ENCODE results near the gene NPHP4.

DNA sequence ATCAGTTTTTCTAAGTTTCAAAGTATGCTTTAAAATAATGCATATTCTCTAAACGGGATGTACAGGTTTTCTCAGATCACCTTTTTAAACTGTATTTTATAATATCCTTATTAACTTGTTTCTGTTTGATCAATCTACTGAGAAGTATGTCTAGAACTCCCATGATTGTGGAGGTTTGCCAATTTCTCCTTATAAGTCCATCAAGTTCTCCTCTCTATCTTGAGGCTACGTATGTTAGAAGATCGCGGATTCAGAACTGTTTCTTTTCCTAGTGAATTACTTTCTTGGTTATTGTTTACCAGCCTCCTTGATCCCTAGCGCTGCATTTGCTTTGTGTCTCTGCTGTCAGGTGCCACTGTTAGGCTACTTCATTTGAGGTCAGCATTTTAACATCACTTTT is 89.2 kb downstream of the NPHP4 start:
- TF ChIP-seq, protein P1, sequence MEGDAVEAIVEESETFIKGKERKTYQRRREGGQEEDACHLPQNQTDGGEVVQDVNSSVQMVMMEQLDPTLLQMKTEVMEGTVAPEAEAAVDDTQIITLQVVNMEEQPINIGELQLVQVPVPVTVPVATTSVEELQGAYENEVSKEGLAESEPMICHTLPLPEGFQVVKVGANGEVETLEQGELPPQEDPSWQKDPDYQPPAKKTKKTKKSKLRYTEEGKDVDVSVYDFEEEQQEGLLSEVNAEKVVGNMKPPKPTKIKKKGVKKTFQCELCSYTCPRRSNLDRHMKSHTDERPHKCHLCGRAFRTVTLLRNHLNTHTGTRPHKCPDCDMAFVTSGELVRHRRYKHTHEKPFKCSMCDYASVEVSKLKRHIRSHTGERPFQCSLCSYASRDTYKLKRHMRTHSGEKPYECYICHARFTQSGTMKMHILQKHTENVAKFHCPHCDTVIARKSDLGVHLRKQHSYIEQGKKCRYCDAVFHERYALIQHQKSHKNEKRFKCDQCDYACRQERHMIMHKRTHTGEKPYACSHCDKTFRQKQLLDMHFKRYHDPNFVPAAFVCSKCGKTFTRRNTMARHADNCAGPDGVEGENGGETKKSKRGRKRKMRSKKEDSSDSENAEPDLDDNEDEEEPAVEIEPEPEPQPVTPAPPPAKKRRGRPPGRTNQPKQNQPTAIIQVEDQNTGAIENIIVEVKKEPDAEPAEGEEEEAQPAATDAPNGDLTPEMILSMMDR (IDR thresholded peaks at IDR 0.05) = no peak
- no peak for TF ChIP-seq POLR2A (IDR thresholded peaks at IDR 0.05)

Data from lower leg skin (tissue), 3 donors.